ENCODE data around the gene PYGM. TPM values are rescaled to one million over a fixed set of nuclear protein-coding genes. Genes with fewer than 3 reads are reported as not detected.

The PYGM gene
- total RNA-seq, 1 experiment from 2014 or later = 3.6 TPM

- H3K9me3 Mint-ChIP-seq = no peaks in the 10 kb centered on the region; a peak in 1 of 5 replicates
- Histone ChIP-seq H2BK120ac (ENCODE audit: low read depth, low read length, poor library complexity, severe bottlenecking) (no peak overlapping the region), H3K27me3 (ENCODE audit: insufficient read depth, low read length) (no peaks in the 10 kb centered on the region), H3K4me2 (ENCODE audit: insufficient read depth, insufficient read length, low read length) (peak overlapping the region; percentile 81), H3K14ac (ENCODE audit: insufficient read depth, low read length) (peak overlapping the region; percentile 96; the same call in 1 of the 2 replicates), H3K23ac (ENCODE audit: insufficient read length, low read depth, low read length) (no peak overlapping the region), H2AK5ac (ENCODE audit: insufficient read length, low read length) (no peak overlapping the region), H3K79me1 (ENCODE audit: insufficient read depth, low read depth, low read length, poor library complexity, severe bottlenecking) (peaks cover 6% of the 10 kb centered on the region), H2AFZ (ENCODE audit: low read length) (no peak overlapping the region), H4K20me1 (ENCODE audit: control insufficient read depth, insufficient read depth, insufficient read length) (no peaks in the 10 kb centered on the region), H3K4ac (ENCODE audit: low read depth, low read length) (no peak overlapping the region), H4K5ac (ENCODE audit: insufficient read length, low read depth, low read length) (no peak overlapping the region), H3K9me3 (ENCODE audit: control insufficient read depth, low read depth, low read length) (no peaks in the 10 kb centered on the region), H3K18ac (ENCODE audit: insufficient read length, low read depth, low read length) (no peak overlapping the region), H3K27ac (ENCODE audit: insufficient read length, low read depth, low read length) (no peak overlapping the region), H2BK15ac (ENCODE audit: low read depth, low read length) (no peak overlapping the region), H3K4me1 (ENCODE audit: insufficient read depth, low read length) (no peaks in the 10 kb centered on the region), H4K8ac (replicated peaks; ENCODE audit: insufficient read length, low read depth, low read length) (no peak overlapping the region), H2BK12ac (ENCODE audit: insufficient read length, low read depth, low read length) (no peak overlapping the region), H2BK20ac (ENCODE audit: low read depth, low read length, poor library complexity, severe bottlenecking) (no peak overlapping the region), H2BK5ac (ENCODE audit: insufficient read length, low read length) (no peak overlapping the region), H3K56ac (ENCODE audit: insufficient read length, low read depth, low read length) (no peak overlapping the region), H3K9ac (ENCODE audit: extremely low read depth, insufficient read length, low read length) (peak overlapping the region; percentile 84), H3K23me2 (ENCODE audit: insufficient read length, low read depth, low read length, poor library complexity, severe bottlenecking) (no peaks in the 10 kb centered on the region), H3T11ph (ENCODE audit: low read length) (no peak overlapping the region), H4K91ac (ENCODE audit: insufficient read length, low read depth, low read length) (no peak overlapping the region), H3K79me2 (ENCODE audit: insufficient read depth, low read length) (peaks cover 26% of the 10 kb centered on the region)
- no CpG with 5 or more reads among the region's 98 CpGs for WGBS (ENCODE audit: extremely low coverage, insufficient read length, low lambda C conversion rate)
- peak overlapping the region; percentile 89 to 96 (median 94) for H3K27ac Mint-ChIP-seq
- TF ChIP-seq, protein P1, sequence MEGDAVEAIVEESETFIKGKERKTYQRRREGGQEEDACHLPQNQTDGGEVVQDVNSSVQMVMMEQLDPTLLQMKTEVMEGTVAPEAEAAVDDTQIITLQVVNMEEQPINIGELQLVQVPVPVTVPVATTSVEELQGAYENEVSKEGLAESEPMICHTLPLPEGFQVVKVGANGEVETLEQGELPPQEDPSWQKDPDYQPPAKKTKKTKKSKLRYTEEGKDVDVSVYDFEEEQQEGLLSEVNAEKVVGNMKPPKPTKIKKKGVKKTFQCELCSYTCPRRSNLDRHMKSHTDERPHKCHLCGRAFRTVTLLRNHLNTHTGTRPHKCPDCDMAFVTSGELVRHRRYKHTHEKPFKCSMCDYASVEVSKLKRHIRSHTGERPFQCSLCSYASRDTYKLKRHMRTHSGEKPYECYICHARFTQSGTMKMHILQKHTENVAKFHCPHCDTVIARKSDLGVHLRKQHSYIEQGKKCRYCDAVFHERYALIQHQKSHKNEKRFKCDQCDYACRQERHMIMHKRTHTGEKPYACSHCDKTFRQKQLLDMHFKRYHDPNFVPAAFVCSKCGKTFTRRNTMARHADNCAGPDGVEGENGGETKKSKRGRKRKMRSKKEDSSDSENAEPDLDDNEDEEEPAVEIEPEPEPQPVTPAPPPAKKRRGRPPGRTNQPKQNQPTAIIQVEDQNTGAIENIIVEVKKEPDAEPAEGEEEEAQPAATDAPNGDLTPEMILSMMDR (conservative IDR thresholded peaks at IDR 0.05) = no peak
- peak overlapping the region; percentile 90 to 95 for H3K4me3 Mint-ChIP-seq
- H3K4me1 Mint-ChIP-seq = peaks cover 23 to 39% of the 10 kb centered on the region in 2 experiments
- peaks cover 46 to 53% (median 50%) of the 10 kb centered on the region in 3 experiments for H3K36me3 Mint-ChIP-seq (ENCODE audit: insufficient read depth in 1 of 3, low read depth in 3 of 3)
- peak; percentile 72 for DNase-seq
- no peaks in the 10 kb centered on the region for H3K27me3 Mint-ChIP-seq (ENCODE audit: low read depth)
These were observed 17.9 kb upstream of the PYGM start for GRCh38 chr11:64777449-64778222.

Data from H9 (cell line).